ENCODE results near the gene HOXC5. TPM values are rescaled to one million over a fixed set of nuclear protein-coding genes. Genes with fewer than 3 reads are reported as not detected.
A peak's percentile ranks its signal among the peaks of the same experiment; 100 is the strongest.

HOXC5 gene
- total RNA-seq, 2 donors from 2014 or later: not detected

DNA sequence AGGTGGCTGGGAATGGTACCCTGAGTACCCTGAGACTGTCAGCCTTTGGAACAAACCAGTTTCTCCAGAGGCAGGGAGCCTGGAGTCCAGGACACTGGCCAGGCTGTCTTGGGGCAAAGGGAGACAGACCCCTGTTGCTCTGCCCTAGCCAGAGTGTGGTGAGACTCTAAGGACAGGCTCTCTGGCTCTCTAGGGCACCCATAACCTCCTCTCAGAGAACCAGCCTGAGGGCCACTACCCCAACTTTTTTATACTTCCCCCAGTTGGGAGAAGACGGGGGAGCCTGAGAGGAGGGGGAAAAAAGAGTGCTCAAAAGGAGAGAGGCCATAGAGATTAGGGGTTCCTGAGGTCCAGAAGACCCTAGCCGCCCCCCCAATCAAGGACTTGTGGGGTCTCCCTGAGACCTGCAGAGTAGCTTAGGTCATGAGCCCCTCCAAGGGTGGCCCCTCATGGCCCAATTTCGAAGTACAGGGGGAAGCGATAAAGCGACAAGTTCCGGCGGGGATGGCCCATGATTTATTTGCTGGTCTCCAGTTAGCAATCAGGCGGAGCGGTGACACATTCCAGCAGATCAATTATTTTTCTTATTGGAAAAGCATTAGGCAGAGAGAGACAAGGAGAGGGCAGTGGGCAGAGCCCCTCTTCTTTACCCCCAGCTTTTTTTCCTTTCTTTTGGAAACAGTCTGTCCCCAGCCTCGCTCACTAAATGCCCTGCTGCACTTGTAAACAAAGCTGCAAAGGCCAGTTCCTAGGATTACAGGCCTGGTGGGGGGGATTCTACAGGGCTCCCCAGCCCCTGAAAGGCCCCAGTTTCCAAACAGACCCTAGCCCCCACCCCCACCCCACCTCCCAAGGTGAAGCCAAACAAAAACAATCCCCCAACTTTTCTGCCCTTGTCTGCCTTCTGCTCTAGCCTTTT, 22.5 kb upstream of the HOXC5 start:
- H3K27ac Mint-ChIP-seq: no peak overlapping the region

GRCh38 chr12:54010972-54011664, 21.7 kb upstream of the HOXC5 start:
- Histone ChIP-seq H3K36me3 (ENCODE audit: control insufficient read depth, insufficient read depth, low read length) (no peaks in the 10 kb centered on the region), H3K27me3 (ENCODE audit: control insufficient read depth, insufficient read depth, low read length, poor library complexity, severe bottlenecking) (peaks cover 99% of the 10 kb centered on the region), H3K4me1 (ENCODE audit: control insufficient read depth, insufficient read depth, low read length) (no peaks in the 10 kb centered on the region), H3K9ac (ENCODE audit: extremely low read depth, low read length, poor library complexity, severe bottlenecking) (no peak overlapping the region), H3K4me3 (ENCODE audit: low read length) (no peak overlapping the region), H3K27ac (ENCODE audit: low read depth, low read length) (no peak overlapping the region), H3K9me3 (ENCODE audit: control insufficient read depth, low read length) (no peaks in the 10 kb centered on the region)
- Mint-ChIP-seq H3K27me3 (ENCODE audit: insufficient read depth) (peaks cover 99% of the 10 kb centered on the region), H3K4me1 (peaks cover 2% of the 10 kb centered on the region), H3K36me3 (ENCODE audit: low read depth) (no peaks in the 10 kb centered on the region), H3K27ac (no peak overlapping the region), H3K4me3 (no peak overlapping the region), H3K9me3 (peaks cover 3% of the 10 kb centered on the region)
- TF ChIP-seq CTCF (conservative IDR thresholded peaks at IDR 0.05): no peak
- DNase-seq: no peak
- WGBS, 2 experiments (ENCODE audit: insufficient coverage in 1 of 2, insufficient read length in 1 of 2): 12 to 13% methylated on average over 10 to 13 of the region's 17 CpGs

More for the DNA sequence above, 22.5 kb upstream of the HOXC5 start:
- H3K4me3 Mint-ChIP-seq: no peak overlapping the region
- peaks cover 99% of the 10 kb centered on the region for H3K27me3 ChIP-seq (ENCODE audit: control insufficient read depth, insufficient read depth, low read length, poor library complexity, severe bottlenecking)
- no peaks in the 10 kb centered on the region for H3K36me3 Mint-ChIP-seq (ENCODE audit: low read depth)
- peaks cover 3% of the 10 kb centered on the region for H3K9me3 Mint-ChIP-seq
- no peaks in the 10 kb centered on the region for H3K4me1 ChIP-seq (ENCODE audit: control insufficient read depth, insufficient read depth, low read length)
- H3K36me3 ChIP-seq (ENCODE audit: control insufficient read depth, insufficient read depth, low read length): no peaks in the 10 kb centered on the region
- DNase-seq: no peak
- no peaks in the 10 kb centered on the region for H3K9me3 ChIP-seq (ENCODE audit: control insufficient read depth, low read length)
- TF ChIP-seq CTCF (conservative IDR thresholded peaks at IDR 0.05): no peak
- H3K27ac ChIP-seq (ENCODE audit: low read depth, low read length): peak overlapping the region; percentile 49
- H3K4me3 ChIP-seq (ENCODE audit: low read length): no peak overlapping the region
- peaks cover 99% of the 10 kb centered on the region for H3K27me3 Mint-ChIP-seq (ENCODE audit: insufficient read depth)
- 4 to 17% methylated on average over 7 to 10 of the region's 10 CpGs for WGBS, 2 experiments (ENCODE audit: insufficient coverage in 1 of 2, insufficient read length in 1 of 2)
- H3K4me1 Mint-ChIP-seq: peaks cover 3% of the 10 kb centered on the region
- no peak overlapping the region for H3K9ac ChIP-seq (ENCODE audit: extremely low read depth, low read length, poor library complexity, severe bottlenecking)

DNA sequence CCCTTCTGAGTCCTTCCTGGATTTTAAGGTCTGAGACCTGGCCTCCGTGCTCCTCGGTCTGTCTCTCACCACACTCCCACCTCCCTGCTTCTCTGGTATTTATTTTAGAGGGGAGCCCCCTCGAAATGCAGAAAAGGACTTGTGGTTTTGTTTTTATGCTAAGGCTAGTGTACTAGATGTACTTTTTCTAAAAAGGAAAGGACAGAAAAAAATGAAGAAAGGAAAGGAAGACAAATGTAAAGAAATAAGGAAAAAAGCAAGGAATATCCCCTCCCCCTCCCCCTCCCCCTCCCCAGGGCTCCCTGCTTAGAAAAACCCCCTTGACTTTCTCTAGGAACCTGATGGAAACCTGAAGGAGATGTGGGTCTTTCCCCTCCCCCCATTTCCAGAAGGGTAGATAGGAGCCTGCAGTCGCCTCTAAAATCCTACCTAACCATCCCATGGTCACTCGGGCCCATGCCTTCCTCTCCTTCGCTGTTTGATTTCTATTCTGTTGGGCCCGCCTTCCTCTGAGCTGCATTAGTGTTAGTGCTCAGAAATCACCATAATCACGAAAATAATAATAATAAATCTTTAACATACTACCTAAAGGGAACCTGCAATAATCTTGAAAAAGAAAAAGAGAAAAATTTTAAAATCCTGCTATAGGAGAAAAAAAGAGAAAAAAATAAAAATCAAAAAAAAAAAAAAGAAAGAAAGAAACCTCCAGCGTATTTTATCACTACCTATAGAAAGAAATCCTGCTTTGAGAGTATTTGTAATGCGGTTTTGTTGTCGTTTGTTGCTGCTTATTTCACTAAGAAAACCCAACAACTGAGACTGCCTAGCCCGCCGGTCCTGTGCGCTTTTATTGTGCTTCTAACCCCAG, 21.0 kb upstream of the HOXC5 start:
- H3K4me3 Mint-ChIP-seq: no peak overlapping the region
- Histone ChIP-seq H3K4me1 (ENCODE audit: control insufficient read depth, insufficient read depth, low read length) (no peaks in the 10 kb centered on the region), H3K27me3 (ENCODE audit: control insufficient read depth, insufficient read depth, low read length, poor library complexity, severe bottlenecking) (peaks cover 99% of the 10 kb centered on the region), H3K4me3 (ENCODE audit: low read length) (no peak overlapping the region), H3K36me3 (ENCODE audit: control insufficient read depth, insufficient read depth, low read length) (no peaks in the 10 kb centered on the region), H3K27ac (ENCODE audit: low read depth, low read length) (no peak overlapping the region), H3K9me3 (ENCODE audit: control insufficient read depth, low read length) (no peaks in the 10 kb centered on the region), H3K9ac (ENCODE audit: extremely low read depth, low read length, poor library complexity, severe bottlenecking) (no peak overlapping the region)
- peaks cover 99% of the 10 kb centered on the region for H3K27me3 Mint-ChIP-seq (ENCODE audit: insufficient read depth)
- H3K27ac Mint-ChIP-seq: no peak overlapping the region
- WGBS, 2 experiments (ENCODE audit: insufficient coverage in 1 of 2, insufficient read length in 1 of 2): 21 to 30% methylated on average over 6 to 13 of the region's 14 CpGs
- no peak for TF ChIP-seq CTCF (conservative IDR thresholded peaks at IDR 0.05)
- H3K36me3 Mint-ChIP-seq (ENCODE audit: low read depth): no peaks in the 10 kb centered on the region
- peaks cover 3% of the 10 kb centered on the region for H3K9me3 Mint-ChIP-seq
- DNase-seq: no peak
- no peaks in the 10 kb centered on the region for H3K4me1 Mint-ChIP-seq
